Measurements from ENCODE around the gene MAB21L1. TPM values are rescaled to one million over a fixed set of nuclear protein-coding genes. Genes with fewer than 3 reads are reported as not detected.

MAB21L1 gene
- total and polyA plus RNA-seq, 2 donors (not counting 3 experiments of a cell fraction or from before 2014, with no cell fraction given): 0.03 TPM; not detected in 1

DNA sequence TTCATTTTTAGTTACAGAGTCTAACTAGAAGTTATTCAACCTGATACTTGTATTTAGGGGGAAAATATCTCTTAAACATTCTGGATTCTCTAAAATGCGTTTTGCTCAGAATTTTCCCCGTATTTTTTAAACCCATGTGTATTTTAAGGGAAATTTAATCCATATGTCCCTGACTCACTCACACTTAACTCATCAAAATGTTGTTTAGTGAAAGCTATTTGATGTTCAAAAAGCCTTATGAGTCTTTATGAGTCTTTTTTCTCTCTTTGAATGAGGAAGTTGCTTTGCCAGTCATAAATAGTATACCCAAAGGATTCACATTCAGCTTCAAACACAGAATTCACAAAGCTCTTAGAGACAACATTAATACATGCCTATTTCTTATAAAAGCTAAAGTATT, 16.4 kb downstream of the MAB21L1 start:
- no peaks in the 10 kb centered on the region for H3K4me1 ChIP-seq (ENCODE audit: control insufficient read depth, extremely low read depth, insufficient read depth, low read length)
- no peaks in the 10 kb centered on the region for H3K9me3 ChIP-seq (replicated peaks; ENCODE audit: control insufficient read depth, insufficient read depth, low read length)
- POLR2A ChIA-PET: no interaction called here
- H3K79me2 ChIP-seq (ENCODE audit: control insufficient read depth, insufficient read depth, low read length): no peaks in the 10 kb centered on the region
- no peak overlapping the region for H3K4me3 ChIP-seq (replicated peaks in 1 of 3; ENCODE audit: insufficient read depth in 1 of 3, low read depth in 1 of 3, low read length in 3 of 3)
- H2AFZ ChIP-seq (ENCODE audit: low read depth, low read length): no peak overlapping the region
- no peak overlapping the region for H3K4me2 ChIP-seq (ENCODE audit: insufficient read depth, low read length)
- H3K36me3 ChIP-seq (ENCODE audit: control insufficient read depth in 2 of 2, extremely low read depth in 1 of 2, insufficient read depth in 2 of 2, low read length in 2 of 2): no peaks in the 10 kb centered on the region
- dilution Hi-C loops (cut with MboI; ENCODE audit: extremely low pct_ligation_motif_present, low sequenced_read_pairs) (no loop called here), intact Hi-C loops (cut with micrococcal nuclease) (no loop called here)
- H4K20me1 ChIP-seq (replicated peaks; ENCODE audit: control insufficient read depth, extremely low read depth, insufficient read depth, low read length): no peaks in the 10 kb centered on the region
- no peak overlapping the region for H3K9ac ChIP-seq (replicated peaks; ENCODE audit: extremely low read depth, insufficient read depth, low read length)
- DNase-seq (ENCODE audit: low read depth, low spot score) (no peak), FAIRE-seq (no peak)
- BruUV-seq (replicated peaks): no TSS peak
- no peaks in the 10 kb centered on the region for H3K27me3 ChIP-seq (ENCODE audit: control insufficient read depth in 2 of 2, insufficient read depth in 2 of 2, low read length in 2 of 2)
- no peak overlapping the region for H3K27ac ChIP-seq (ENCODE audit: insufficient read depth, low read depth, low read length)
- CTCF ChIA-PET: interaction anchor here (0.9 kb wide), 1 partner anchor 11 kb away, joined by 3 read pairs; no protein-coding TSS in a partner anchor
- H3K9me1 ChIP-seq (replicated peaks; ENCODE audit: control insufficient read depth, extremely low read depth, insufficient read depth, low read length): no peaks in the 10 kb centered on the region
- TF ChIP-seq POLR2A (IDR thresholded peaks at IDR 0.05; ENCODE audit: low read depth, low read length) (no peak), FOS (IDR thresholded peaks at IDR 0.05; ENCODE audit: borderline replicate concordance, insufficient read depth, low read length) (no peak), GATA2 (IDR thresholded peaks at IDR 0.05; ENCODE audit: insufficient read depth, insufficient read length, low read depth, low read length) (no peak), POLR2AphosphoS5 (IDR thresholded peaks at IDR 0.05; ENCODE audit: insufficient read depth, low read depth, low read length) (no peak), EZH2 (IDR thresholded peaks at IDR 0.05; ENCODE audit: borderline replicate concordance, low read depth, low read length, severe bottlenecking) (no peak), MYC (IDR thresholded peaks at IDR 0.05; ENCODE audit: low read depth, low read length) (no peak), CTCF (IDR thresholded peaks at IDR 0.05; ENCODE audit: extremely low read depth in 1 of 2, insufficient read depth in 1 of 2, low read depth in 1 of 2, low read length in 2 of 2) (no peak), JUN (IDR thresholded peaks at IDR 0.05; ENCODE audit: borderline replicate concordance, insufficient read depth, insufficient read length, low read depth) (no peak)
- TF ChIP-seq, protein P1, sequence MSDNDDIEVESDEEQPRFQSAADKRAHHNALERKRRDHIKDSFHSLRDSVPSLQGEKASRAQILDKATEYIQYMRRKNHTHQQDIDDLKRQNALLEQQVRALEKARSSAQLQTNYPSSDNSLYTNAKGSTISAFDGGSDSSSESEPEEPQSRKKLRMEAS (IDR thresholded peaks at IDR 0.05; ENCODE audit: insufficient read depth, insufficient read length): no peak

All from endothelial cell of umbilical vein (primary cell).